HS-27A (cell line): Measurements from ENCODE around the gene ADCY6.

Source experiments
- DNase-seq: peaks from one replicate; pipeline ENCODE4 v3.0.0-alpha.2; 2012; ENCODE audit warnings: low read depth, missing footprints

The ADCY6 gene

GRCh38 chr12:48788854-48789775 lies at the start of gene ADCY6:
Gene ADCY6 (minus strand): TSS chr12:48789089. CDS start chr12:48783434, 5,655 bp downstream.
- DNase-seq = no peak

GRCh38 chr12:48838048-48838447 lies 49.2 kb upstream of the ADCY6 start:
- DNase-seq = no peak

- DNase-seq = no peak
Measured at GRCh38 chr12:48832321-48833060, 43.6 kb upstream of the ADCY6 start.

- no peak for DNase-seq
Measured at GRCh38 chr12:48831257-48831656, 42.4 kb upstream of the ADCY6 start.

GRCh38 chr12:48828841-48829575 lies 40.1 kb upstream of the ADCY6 start:
- DNase-seq = no peak

- DNase-seq = no peak
Measured at GRCh38 chr12:48828293-48828692, 39.4 kb upstream of the ADCY6 start.

- DNase-seq = no peak
Measured at GRCh38 chr12:48827513-48828096, 38.7 kb upstream of the ADCY6 start.

- DNase-seq = no peak
Measured at GRCh38 chr12:48827026-48827425, 38.1 kb upstream of the ADCY6 start.

GRCh38 chr12:48826209-48826855 lies 37.4 kb upstream of the ADCY6 start:
- no peak for DNase-seq

- no peak for DNase-seq
Measured at GRCh38 chr12:48824905-48825304, 36.0 kb upstream of the ADCY6 start.

- no peak for DNase-seq
Measured at GRCh38 chr12:48824112-48824511, 35.2 kb upstream of the ADCY6 start.

GRCh38 chr12:48823281-48823680 lies 34.4 kb upstream of the ADCY6 start:
- DNase-seq = no peak

GRCh38 chr12:48822711-48823110 lies 33.8 kb upstream of the ADCY6 start:
- no peak for DNase-seq

GRCh38 chr12:48822139-48822538 lies 33.2 kb upstream of the ADCY6 start:
- no peak for DNase-seq

GRCh38 chr12:48819986-48820725 lies 31.3 kb upstream of the ADCY6 start:
- DNase-seq = no peak

GRCh38 chr12:48818831-48819590 lies 30.1 kb upstream of the ADCY6 start:
- no peak for DNase-seq

- DNase-seq = no peak
Measured at GRCh38 chr12:48817873-48818830, 29.3 kb upstream of the ADCY6 start, which contains the start of gene CACNB3. Gene CACNB3 (plus strand): TSS chr12:48818496. CDS start chr12:48818930, 434 bp downstream.

GRCh38 chr12:48816143-48816854 lies 27.4 kb upstream of the ADCY6 start:
- DNase-seq = no peak
